ENCODE results near the gene DAGLA. TPM values are rescaled to one million over a fixed set of nuclear protein-coding genes. Genes with fewer than 3 reads are reported as not detected.

DAGLA gene
- total and polyA plus RNA-seq, 7 donors = 0.57 to 5.1 (median 2.1) TPM

DNA sequence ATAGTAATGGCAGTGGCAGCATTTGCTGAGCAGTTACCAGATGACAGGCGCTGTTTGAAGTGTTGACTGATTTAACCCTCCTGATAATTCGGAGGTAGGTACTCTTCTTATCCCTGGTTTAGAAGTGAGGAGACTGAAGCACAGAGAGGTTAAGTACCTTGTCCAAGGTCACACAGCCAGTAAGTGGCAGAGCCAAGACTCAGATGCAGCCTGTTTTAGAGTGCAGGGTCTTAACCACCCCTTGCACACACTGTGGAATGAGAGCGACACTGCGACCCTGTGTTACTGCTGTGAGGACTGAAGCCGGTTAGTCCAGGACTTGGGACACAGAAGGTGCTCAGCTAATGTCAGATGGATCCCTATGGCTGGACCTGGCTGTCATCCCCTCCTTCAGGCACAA, 34.7 kb downstream of the DAGLA start:
- Histone ChIP-seq H3K4me1 (peaks cover 8% of the 10 kb centered on the region), H3K27me3 (ENCODE audit: insufficient read depth in 3 of 3, low read length in 2 of 3) (no peaks in the 10 kb centered on the region), H3K27ac (no peak overlapping the region), H3K9me3 (no peaks in the 10 kb centered on the region), H3K36me3 (ENCODE audit: insufficient read depth in 1 of 2, low read depth in 1 of 2) (no peaks in the 10 kb centered on the region), H3K4me3 (no peak overlapping the region)
- 94 to 96% (median 94%) methylated on average over 5 of the region's 5 CpGs for WGBS, 3 donors
- intact Hi-C loops (cut with DNase I) = no loop called here
- DNase-seq (no peak), ATAC-seq (no peak)
- TF ChIP-seq, protein P1, sequence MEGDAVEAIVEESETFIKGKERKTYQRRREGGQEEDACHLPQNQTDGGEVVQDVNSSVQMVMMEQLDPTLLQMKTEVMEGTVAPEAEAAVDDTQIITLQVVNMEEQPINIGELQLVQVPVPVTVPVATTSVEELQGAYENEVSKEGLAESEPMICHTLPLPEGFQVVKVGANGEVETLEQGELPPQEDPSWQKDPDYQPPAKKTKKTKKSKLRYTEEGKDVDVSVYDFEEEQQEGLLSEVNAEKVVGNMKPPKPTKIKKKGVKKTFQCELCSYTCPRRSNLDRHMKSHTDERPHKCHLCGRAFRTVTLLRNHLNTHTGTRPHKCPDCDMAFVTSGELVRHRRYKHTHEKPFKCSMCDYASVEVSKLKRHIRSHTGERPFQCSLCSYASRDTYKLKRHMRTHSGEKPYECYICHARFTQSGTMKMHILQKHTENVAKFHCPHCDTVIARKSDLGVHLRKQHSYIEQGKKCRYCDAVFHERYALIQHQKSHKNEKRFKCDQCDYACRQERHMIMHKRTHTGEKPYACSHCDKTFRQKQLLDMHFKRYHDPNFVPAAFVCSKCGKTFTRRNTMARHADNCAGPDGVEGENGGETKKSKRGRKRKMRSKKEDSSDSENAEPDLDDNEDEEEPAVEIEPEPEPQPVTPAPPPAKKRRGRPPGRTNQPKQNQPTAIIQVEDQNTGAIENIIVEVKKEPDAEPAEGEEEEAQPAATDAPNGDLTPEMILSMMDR (IDR thresholded peaks at IDR 0.05) = no peak

DNA sequence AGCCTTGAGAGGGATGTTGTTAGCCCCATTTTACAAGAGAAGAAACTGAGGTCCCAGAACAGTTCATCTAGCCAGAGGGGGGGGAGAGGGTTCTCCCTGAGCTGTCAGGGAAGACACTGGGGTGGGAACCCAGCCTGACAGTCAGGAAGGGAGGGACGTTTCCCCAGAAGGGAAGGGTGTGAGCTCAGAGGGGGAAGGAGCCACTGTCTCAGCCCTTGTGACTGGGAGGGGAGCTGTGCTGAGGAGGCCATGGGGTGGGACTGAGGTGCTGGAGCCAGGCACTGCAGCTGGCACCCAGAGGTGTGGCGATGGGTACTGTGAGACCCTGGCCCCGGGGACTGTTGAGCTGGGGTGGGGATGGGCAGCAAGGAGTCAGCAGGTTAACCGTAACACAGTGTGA, 35.7 kb downstream of the DAGLA start:
- WGBS, 3 donors = 75 to 85% (median 79%) methylated on average over 4 of the region's 4 CpGs
- DNase-seq = no peak
- TF ChIP-seq, protein P1 (IDR thresholded peaks at IDR 0.05) = no peak
- intact Hi-C loops (cut with DNase I) = no loop called here
- Histone ChIP-seq H3K36me3 (ENCODE audit: insufficient read depth in 1 of 2, low read depth in 1 of 2) (no peaks in the 10 kb centered on the region), H3K4me1 (peaks cover 7% of the 10 kb centered on the region), H3K27me3 (ENCODE audit: insufficient read depth in 3 of 3, low read length in 2 of 3) (no peaks in the 10 kb centered on the region), H3K9me3 (no peaks in the 10 kb centered on the region), H3K27ac (no peak overlapping the region), H3K4me3 (no peak overlapping the region)
- no peak for ATAC-seq

DNA sequence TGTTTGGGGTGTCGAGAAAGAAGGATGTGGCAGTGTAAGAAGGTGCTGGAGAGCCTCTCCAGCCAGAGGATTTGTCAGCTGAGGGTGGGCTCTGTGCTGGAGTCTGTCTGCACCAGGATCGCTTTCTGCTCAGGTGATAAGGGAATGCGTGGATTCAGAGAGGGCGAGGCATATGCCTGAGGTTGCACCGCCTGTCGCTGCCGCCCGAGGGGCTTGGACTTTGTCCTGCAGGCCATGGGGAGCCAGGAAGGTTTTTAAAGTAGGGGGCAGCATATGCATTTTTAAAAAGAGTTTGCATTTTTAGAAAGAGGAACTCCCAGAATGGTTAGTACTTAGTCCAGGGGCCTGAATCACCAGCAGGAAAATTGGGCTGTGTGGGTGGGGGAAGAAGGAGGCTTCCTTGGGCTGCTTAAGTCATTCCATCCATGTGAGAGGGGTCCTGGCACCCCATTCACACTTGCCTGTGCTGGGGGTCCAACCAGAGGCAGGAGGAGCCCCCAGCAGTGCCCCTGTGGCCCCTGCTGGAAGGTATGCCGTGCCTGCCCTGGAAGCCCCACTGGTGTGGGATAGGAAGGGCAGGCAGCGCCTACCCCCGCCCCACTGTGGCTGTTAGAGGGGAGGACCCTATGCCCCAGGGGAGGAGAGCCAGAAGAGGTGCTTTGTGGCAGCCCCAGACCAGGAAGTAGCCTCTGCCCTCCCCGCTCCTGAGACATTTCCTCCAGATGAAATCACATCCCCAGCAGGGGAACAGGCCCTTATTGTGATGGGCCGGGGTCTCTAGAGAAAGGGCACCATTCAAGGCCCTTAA, 36.5 kb downstream of the DAGLA start:
- H3K9me3 ChIP-seq = no peaks in the 10 kb centered on the region
- TF ChIP-seq, protein P1 (IDR thresholded peaks at IDR 0.05) = no peak
- 82 to 95% (median 90%) methylated on average over 11 to 13 of the region's 13 CpGs for WGBS, 3 donors
- H3K4me1 ChIP-seq = no peaks in the 10 kb centered on the region
- H3K27me3 ChIP-seq (ENCODE audit: insufficient read depth in 3 of 3, low read length in 2 of 3) = no peaks in the 10 kb centered on the region
- no peak overlapping the region for H3K4me3 ChIP-seq
- ATAC-seq = no peak
- H3K27ac ChIP-seq = no peak overlapping the region
- intact Hi-C loops (cut with DNase I) = no loop called here
- no peak for DNase-seq
- H3K36me3 ChIP-seq (ENCODE audit: insufficient read depth in 1 of 2, low read depth in 1 of 2) = no peaks in the 10 kb centered on the region

DNA sequence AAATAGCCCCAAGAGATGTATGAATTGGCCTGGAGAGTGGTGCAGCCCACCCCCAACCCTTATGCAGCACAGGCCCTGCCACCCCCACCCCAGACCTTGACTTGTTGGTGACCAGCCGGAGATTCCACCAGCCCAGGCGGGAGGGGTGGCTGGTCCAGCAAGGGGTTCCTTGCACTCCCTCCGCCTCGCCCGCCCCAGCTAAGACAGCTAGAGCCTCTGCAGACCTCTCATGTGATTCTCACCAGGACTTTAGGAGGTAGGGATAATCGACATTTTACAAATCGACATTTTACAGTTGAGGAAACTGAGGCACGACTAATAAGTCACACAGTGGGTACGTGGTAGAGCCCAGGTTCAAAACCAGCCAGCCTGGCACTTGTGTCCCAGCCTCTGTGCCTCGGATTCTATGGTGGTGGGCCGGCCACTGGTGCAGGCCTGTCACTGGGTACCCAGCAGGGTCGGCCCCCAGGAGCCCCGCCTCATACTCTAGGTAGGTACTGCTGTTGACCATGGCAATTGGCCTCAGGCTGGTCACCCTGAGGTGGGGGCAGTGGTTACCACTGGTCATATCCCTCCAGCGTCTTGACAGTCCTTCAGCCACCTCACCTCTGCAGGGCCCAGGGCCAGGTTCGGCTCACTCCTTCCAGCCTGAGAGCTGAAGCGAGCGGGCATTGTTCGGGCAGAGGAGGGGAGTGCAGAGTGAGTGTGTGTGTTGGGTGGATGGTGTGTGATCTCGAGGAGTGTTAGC, 37.3 kb downstream of the DAGLA start:
- no peak for DNase-seq
- TF ChIP-seq, protein P1 (IDR thresholded peaks at IDR 0.05) = no peak
- H3K27ac ChIP-seq = no peak overlapping the region
- H3K4me3 ChIP-seq = no peak overlapping the region
- no peaks in the 10 kb centered on the region for H3K4me1 ChIP-seq
- no peaks in the 10 kb centered on the region for H3K27me3 ChIP-seq (ENCODE audit: insufficient read depth in 3 of 3, low read length in 2 of 3)
- WGBS, 3 donors = 87 to 92% (median 92%) methylated on average over 19 of the region's 19 CpGs
- H3K9me3 ChIP-seq = no peaks in the 10 kb centered on the region
- intact Hi-C loops (cut with DNase I) = no loop called here
- no peaks in the 10 kb centered on the region for H3K36me3 ChIP-seq (ENCODE audit: insufficient read depth in 1 of 2, low read depth in 1 of 2)
- no peak for ATAC-seq
